ENCODE data around the gene CNTNAP5.

Gene CNTNAP5

DNA sequence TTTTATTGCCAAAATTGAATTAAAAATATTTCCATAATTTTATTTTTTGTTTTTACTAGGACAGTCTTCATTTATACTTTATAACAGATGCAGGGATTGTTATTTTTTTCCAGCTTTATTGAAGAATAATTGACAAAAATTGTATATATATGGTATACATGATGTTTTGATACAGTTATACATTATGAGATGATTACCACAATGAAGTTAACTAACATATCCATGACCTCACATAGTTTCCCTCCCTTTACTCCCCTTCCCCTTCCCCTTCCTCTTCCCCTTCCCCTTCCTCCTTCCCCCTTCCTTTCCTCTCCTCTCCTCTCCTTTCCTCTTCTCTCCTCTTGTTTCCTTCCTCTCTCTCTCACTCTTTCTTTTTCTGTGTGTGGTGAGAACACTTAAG is 700.1 kb downstream of the CNTNAP5 start:
- no peak for DNase-seq

DNA sequence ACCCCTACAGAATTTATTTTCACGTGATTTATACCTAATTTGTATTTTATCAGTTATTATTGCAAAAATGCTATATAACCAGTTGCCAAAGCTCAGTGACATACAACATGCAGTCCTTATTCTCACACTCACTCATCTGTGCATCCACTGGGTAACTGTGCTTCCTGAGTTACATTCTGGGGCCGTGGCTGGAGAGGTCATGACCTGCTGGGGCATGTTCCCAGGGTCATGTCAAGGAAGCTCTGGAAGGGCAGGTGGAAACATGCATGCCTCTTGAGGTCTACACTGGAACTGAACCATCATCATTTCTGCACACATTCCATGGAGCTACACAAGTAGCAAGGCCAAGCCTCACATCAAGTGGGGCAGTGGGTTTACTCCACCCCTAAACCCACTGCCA is 715.5 kb downstream of the CNTNAP5 start:
- DNase-seq = no peak

DNA sequence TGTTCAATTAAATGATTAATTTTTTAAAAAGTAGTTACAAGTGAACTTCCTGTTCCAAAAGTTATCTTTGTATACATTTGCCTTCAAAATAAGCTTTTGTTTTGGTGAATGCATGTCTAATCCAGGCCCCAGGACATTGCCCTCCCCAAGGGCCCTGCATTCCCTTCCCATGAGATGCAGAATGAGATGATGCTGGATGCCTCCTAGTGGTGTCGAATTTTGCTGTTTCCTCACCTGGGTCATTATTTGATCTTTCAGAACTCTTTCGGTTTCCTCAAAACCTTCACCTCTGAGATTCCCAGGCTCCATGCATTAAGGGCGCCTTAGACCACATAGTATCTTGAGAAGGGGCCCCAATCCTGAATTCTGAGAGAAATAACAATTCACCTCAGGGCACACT is 728.8 kb downstream of the CNTNAP5 start:
- no peak for DNase-seq

DNA sequence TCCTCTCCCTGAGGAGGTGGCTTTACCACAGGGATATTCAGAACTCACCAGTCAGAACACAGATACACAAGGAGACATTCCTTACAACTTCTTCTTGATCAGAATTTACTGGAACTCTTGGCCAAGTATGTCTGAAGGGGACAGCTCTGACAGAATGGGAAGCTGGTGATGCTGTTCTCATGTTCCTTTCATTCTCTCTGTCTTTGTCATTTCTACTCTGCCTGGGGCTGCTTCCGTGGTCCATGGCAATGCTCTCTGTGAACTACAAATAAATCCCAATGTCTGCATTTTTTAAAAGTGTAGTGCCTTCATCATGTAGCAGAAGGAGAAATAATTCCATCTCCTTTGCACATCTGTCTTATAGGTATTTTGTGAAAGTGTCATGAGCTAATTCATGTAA is 730.3 kb downstream of the CNTNAP5 start:
- DNase-seq = no peak

DNA sequence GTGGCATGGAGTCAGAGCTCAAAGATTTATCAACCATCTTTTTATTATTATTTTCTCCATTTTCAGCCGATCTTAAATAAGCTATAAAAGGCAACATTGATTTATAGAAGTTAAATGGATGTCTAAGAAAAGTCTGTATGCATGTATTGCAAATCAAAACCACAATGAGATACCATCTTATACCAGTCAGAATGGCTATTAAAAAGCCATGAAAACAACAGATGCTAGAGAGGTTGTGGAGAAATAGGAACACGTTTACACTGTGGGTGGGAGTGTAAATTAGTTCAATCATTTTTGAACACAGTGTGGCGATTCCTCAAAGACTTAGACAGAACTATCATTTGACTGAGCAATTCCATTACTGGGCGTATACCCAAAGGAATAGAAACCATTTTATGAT is 731.0 kb downstream of the CNTNAP5 start:
- DNase-seq = no peak

DNA sequence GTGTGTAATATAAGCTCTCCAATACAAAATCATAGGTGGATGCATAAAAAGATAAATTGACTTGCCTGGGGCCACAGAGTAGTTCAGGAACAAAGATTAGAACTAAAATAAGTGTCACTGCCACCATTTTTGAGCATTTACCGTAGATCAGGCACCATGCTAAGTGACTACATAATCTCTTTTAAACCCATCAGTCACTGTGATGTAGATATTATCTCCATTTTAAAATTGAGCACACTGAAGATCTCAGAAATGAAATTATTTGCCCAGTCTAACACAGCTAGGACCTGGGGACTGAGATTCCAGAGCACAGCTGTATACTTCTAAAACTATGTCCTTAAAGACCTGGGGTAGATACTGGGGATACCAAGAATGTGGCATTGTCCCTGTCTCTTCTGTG is 737.3 kb downstream of the CNTNAP5 start:
- no peak for DNase-seq

DNA sequence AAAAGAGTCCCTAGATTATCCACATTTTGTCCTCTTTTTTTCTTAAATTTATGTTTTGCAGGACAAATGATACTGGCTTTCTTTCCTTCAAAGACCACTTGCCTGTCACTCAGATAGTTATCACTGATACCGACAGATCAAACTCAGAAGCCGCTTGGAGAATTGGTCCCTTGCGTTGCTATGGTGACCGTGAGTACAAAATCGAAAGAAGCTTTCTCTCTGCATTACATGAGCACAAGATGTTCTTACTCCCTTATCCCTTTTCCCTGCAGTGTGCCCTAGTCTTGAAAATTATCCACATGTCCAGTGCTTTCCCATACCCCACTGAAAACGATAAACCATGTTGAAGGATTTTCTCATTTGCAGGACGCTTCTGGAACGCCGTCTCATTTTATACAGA is 738.5 kb downstream of the CNTNAP5 start:
- DNase-seq = no peak

DNA sequence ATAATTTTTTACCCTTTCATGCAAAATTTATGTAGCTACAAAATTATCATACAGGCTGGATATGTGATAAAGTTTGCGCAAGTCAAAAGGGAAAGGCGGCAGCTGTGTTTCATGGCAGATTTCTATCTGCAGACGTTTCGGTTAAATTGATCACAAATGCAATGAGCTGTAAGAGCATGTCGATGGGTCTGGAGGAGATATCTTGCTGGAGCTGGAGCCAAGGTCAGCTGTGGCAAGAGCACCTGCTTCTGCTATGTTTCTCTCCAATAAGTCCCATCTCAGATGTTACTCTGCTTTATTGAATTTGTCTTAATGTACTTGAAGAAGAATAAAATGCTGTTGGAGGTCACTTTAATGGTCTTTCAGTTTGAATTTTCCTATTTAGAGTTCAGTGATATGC is 749.7 kb downstream of the CNTNAP5 start:
- DNase-seq = no peak

DNA sequence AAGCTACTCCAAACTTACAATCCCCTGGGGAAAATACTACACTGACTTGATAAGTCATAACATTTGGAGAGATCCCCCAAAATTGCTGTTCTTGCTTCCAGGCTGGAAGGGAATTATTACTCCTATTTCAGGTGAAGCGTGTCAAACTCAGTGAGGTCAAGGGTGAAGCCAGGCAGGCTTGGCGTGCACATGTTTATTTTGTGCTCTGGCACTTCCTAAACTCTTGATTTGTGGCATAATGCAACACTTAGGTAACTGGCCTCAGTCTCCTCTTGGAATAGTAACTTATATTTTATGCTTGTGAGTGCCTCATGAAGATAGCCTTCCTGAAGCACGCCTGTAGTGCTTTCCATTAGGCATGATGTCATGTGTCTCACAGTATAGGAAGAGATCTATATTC is 751.2 kb downstream of the CNTNAP5 start:
- no peak for DNase-seq

DNA sequence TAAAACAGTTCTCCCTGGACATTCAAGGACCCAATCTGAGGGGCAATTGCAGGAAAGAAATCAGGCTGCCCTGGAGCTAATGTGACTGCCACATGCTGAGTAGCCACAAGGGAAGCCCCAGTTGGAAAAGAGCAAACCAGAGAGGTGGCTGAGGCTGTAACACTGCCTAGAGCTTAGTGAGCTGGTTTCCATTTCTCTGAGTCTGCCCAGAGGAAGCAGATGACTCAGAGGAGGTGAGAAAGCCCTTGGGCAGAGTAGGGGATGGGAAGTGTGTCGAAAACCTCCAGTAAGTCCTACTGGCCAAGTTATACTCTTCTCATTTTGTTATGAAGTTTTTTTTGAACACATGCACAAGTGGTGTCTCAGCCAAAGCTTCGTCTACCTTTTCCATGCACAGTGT is 753.0 kb downstream of the CNTNAP5 start:
- DNase-seq = no peak

DNA sequence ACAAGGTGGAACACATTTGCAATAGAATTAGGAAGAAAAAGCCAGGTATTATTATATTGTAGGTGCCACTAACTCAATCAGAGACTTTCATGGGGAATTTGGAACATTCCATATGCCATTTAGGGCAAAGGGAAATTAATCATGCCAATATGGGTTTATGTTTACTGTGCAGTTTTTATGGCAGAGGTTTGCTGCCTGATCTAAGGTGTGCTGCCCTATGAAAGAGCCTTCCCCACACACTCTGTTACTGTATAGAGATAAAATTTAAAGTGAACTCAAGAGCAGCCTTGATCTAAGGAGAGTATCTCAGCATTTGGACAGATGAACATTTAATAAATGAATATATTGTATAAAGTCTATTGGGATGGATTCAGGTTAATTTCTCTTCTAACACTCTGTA is 771.6 kb downstream of the CNTNAP5 start:
- no peak for DNase-seq

DNA sequence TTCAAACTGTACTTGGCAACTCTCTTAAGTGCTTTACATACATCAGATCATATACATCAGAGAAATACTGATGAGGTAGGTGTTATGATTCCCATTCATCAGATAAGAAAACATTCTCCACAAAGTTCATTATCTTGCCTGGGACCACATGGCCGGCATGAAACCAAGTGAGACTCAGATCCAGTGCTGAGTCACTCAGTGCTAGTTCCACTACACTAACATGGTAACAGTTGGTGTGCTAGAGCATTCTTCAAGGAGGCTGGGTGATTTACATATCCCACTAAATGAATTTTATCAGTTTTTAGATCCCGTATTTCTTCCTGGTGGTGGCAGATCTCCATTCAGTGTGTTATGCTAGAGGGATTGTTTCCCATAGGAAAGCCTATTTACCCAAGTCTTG is 772.0 kb downstream of the CNTNAP5 start:
- no peak for DNase-seq

DNA sequence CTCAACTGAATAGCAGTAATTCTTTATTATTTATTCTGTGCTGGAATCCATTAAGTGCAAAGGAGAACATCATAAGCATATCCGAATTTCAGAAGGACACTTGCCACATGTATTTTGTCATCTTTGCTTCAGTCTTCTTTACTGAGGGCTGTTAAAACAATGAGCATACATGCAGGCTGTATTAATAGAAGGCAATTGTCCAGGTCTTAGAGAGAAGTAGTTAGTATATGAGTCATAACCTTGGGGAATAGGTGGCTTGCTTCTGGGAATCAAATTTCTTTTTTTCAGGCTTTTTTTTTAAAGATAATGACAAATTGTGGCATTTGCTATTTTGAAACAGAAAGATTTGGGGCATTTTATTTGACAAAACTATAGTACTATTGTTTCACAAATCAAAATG is 773.5 kb downstream of the CNTNAP5 start:
- no peak for DNase-seq

DNA sequence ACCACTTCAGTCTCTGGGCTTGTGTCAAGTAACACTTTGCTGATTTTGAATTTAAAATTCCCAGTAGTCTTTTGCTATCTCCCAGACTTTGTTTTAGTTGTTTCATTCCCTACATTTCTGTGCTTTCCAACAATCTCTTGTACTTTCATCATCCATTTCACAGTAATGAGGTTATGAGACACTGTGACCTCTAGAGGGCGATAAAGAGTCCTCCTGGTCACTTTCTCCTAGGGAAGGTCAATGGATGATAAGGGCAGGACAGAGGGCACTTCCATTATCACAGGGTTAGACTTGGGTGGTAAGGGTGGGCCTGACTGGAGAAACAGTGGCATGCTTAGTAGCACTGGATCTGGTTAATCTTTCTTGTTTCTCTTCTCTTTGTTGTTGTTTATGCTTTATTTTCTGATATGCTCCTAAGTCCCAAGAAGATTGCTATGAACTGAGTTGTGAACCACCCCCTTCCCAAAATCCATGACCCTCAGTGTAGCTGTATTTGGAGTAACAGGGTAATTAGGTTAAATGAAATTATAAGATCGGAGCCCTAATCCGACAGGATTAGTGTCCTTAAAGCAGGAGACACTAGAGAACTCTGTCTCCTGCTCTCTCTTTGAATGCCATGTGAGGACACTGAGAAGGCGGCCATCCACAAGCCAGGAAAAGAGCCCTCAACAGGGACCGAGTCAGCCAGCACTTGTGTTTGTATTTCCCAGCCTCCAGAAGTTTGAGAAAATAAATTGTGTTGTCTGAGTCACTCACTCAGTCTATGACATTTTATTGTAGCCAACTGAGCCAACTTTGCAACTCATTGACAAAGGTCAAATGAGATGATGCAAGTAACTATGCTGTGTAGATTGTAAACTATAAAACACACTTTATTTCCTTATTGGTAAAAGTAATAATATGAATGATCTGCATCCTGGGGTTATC is 779.2 kb downstream of the CNTNAP5 start:
- DNase-seq = no peak

DNA sequence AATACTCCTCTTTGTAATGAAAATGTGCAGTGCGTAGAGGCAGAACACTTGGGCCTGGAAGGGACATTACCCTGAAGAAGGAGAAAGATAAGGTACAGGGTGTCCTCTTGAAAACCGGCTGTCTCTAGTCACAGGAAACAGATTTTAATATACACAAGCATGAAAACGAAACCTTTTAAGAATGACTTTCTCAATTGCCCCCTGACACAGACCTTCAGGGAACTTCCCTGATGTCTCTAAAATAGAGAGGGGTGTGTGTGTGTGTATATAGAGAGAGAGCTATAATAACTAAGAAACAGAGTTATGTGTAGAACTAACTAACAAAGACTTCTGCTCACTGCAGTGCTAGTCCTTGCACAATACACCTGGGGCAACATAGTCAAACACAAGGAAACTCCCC is 780.0 kb downstream of the CNTNAP5 start:
- no peak for DNase-seq

DNA sequence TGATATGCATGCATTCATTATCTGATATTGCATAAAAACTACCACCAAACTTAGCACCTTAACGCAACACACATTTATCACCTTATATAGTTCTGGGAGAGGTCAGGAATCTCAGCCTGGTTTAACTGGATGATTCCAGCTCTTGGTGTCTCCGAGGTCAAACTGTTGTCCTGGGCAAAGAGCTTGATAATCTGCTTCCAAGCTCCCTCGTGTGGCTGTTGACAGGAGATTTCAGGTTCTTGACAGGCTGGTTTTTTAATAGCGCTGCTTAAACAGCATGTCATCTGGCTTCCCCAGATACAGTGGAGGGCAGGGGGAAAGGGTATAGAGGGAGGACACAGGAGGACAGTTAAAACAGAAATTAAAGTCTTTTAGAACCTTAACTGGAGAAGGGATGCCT is 785.0 kb downstream of the CNTNAP5 start:
- no peak for DNase-seq

DNA sequence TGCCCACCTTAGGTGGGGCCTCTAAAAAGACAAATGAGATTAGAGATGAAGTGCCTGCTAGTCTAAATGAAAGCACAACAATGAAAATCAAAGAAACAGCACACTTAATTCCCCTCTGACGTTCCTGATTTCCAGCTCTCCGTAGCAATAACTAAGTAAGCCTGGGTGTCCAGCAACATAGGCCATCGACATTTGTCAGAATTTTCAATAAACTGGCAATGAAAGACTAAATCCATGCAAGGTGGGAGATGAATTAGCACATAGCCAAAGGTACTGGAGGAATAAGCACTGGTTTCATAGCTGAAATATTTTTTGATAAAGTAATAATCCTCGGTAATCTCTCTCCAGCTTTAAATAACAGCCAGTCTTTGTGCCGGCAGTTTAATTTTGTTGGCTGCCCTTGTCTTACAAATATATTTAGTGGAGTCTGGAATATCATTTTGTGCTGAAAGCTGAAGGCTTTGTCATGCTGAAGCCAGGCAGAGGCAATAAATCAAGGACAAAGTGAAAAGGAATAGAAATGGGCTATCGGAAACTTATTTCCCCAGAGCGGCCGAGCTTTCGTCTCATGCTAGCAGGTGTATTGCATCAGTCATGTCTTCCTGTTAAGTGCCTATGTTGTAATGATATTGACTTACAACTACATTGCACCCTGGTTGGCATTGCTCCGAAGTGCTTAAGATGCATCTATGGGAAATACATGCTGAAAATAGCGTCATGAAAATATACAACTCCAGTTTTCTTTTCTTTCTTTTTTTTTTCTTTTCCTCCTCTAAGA is 790.1 kb downstream of the CNTNAP5 start:
- no peak for DNase-seq

DNA sequence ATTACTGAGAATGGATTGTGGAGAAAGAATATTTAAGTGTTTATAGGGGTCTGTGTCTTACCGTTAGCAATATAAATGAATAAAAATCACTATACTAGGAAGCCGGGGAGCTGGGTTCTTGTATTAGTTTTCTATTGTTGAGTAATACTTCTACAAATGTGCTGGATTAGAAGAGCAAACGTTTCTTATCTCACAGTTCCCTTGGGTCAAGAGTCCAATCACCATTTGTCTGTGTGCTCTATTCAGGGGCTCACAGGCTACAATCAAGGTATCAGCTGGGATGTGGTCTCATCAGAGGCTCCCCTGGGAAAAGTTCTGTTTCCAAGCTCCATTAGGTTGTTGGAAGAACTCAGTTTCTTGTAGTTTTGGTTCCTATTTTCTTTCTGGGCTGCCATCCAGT is 790.9 kb downstream of the CNTNAP5 start:
- DNase-seq = no peak

DNA sequence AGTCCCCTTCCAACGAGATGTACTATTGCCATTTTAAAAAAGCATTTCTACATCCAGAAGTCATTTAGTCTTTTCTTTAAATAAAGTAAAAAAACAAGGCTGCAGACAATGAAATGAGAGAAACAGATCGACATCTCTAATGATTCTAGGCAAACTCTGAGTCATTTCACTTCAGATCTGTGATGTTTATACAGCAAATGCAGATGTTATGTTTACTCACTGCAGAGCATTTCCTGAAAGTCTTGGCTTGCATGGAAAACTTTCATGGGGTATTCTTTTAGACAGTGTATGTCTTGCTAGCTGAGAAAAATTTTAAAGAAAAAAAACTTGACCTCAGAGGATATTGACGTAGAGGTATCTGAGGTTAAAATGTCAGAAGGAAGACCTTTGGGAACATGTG is 797.4 kb downstream of the CNTNAP5 start:
- no peak for DNase-seq

DNA sequence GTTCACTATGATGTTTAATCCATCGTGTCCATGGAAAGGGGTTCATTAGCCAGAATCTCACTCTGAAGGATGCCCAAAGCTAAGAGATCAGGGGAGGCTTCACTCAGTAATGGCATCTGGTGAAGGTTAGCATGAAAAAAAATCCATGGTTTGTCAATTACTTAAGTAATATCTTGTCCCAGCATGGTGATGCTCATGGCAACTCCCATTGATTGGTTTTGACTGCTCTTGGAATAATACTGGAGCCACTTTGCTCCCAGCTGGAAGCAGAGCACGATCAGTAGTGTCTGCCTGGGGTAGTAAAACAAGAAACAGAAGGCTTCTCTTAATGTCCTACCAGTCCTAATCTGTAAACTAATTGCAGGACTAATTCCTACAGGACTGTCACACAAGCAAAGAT is 799.4 kb downstream of the CNTNAP5 start:
- no peak for DNase-seq

DNA sequence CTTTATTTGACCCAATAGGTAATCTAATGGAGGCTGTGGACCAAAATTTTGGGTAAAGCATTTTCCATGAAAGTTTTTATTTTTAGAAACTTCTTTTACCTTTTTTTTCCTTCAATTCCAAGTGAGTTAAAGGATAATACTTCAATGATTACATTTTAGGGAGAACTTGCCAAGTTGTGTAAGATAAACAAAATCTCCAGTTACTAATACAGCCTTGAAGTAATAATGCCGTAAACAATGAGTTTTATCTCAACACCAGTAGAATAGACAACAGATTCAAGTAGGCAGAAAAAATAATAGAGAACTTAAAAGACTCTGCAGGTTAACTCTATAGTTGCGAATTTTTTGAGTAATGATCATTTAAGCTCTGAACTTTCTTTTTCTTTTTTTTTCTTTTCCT is 807.4 kb downstream of the CNTNAP5 start:
- DNase-seq = no peak

DNA sequence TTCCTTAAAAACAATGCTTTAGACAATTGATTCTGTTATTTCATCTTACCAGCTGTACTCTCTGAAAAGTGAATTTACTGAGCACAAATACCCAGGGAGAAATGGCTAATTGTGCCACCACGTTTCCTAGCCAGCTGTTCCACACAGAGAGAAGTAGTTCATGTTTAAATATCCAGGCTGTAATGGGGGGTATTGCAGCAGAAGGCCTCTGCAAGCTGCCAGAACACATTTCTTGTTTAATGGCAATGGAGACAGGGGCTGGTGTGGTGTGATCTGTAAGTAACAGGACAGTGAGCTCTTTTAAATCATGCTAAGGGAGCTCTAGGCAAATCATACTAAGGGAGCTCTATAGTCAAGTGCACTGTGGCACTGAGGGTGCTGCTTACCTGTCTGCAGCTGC is 809.2 kb downstream of the CNTNAP5 start:
- no peak for DNase-seq

DNA sequence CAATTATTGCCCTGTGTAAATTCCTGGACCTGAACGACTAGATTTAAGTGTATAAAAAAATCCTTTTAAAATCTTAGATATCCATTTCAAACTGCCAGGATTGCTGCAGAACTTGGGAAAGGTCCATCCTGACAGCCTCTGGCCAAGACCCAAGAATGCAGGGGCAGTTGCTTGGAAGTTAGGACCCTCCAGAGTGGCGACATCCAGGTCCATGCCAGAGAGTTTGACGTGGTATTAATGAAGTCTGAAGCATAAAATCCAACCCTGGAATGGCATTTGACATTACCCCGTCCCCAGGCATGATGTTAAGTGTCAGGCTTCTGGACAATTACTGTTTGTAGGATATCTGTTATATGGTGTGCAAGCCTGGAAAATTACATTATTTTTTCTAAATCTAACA is 810.2 kb downstream of the CNTNAP5 start:
- DNase-seq = no peak

DNA sequence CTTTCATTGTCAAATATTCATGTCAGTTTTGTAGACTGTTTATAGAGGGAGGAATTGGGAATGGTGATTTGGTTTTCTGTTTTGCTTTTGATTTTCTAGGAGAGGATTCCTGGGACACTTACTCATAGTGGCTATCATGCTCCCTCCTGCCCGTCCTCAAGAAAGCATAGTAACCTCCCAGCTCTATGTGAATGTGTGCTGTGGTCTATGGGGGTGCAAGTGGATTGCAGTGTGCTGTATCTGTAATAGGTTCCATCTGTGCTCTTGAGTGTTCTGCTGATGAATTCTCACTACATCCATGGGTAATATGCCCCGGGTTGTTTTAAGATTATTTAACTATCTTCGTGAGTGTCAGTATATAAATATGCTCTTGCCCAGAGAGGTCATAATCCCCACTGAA is 811.3 kb downstream of the CNTNAP5 start:
- DNase-seq = no peak

Data from NCI-H1436 treated with DMSO at 0.1 percent for 48 hours (cell line).